ENCODE data around the gene POU5F1.
"Not testable (repeated sequence)": the region's sequence is repeated elsewhere in the genome, so short reads cannot be mapped to it uniquely, and the experiment has no call there.

POU5F1 gene

DNA sequence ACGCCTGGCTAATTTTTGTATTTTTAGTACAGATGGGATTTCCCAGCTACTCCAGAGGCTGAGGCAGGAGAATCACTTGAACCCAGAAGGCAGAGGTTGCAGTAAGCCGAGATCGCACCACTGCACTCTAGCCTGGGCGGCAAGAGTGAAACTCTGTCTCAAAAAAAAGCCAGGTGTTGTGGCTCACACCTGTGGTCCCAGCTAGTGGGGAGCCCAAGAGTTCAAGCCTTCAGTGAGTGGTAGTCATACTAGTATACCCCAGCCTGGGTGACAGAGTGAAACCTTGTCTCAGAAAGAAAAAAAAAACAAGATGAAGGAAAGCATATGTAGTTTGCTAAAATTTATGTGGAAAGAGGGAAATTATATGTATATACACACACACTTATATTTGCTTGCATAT, 20.0 kb upstream of the POU5F1 start:
- DNase-seq: no peak

DNA sequence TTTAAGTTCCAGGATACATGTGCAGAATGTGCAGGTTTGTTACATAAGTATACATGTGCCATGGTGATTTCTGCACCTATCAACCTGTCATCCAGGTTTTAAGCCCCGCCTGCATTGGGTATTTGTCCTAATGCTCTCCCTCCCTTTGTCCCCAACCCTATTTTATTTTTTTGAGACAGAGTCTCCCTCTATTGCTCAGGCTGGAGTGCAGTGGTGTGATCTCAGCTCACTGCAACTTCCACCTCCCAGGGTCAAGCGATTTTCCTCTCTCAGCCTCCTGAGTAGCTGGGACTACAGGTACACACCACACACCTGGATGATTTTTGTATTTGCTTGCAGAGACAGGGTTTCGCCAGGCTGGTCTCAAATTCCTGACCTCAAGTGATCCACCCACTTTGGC, 18.7 kb upstream of the POU5F1 start:
- DNase-seq: not testable (repeated sequence)

DNA sequence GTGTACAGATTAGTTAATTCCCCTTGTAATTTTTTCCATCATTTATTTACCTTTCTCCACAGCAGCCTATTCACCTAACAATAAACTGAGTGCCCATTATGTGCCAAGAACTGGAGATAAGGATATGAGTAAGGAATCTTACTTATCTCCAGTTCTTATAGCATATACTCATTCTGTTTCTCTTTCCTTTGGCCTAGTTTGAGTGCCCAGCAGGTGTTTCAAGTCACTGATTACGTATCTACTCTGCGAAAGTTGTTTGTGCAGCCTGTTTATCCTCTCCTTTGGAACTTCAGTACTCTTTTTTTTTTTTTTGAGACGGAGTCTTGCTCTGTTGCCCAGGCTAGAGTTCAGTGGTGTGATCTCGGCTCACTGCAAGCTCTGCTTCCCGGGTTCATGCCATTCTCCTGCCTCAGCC, 17.3 kb upstream of the POU5F1 start:
- no peak for DNase-seq

DNA sequence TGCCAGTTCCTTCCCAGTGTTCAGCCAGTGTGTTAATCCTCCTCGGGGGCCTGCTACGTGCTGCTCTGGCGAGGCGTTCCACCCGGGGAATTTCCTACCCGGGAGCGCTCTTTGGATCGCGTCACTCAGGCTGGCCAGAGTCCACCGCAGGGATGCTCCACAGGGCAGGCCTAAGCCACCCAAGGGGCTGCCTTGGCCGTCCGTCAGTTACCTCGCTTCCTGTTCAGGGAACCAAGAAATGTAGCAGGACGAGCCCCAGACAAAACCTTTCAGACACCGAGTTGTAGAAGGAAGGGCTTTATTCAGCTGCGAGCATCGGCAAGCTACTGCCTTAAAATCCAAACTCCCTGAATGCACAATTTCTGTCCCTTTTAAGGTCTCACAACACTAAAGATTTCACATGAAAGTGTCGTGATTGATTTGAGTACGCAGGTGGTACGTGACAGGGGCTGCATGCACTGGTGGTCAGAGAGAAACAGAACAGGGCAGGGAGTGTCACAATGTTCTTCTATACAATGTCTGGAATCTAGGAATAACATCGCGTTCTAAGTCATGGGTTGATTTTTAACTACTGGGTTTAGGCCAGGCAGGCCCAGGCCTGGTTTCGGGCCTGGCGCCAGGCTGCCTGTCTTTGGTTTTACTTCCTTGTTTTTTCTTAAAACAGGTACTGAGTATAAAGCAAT, 15.7 kb upstream of the POU5F1 start:
- DNase-seq: no peak

DNA sequence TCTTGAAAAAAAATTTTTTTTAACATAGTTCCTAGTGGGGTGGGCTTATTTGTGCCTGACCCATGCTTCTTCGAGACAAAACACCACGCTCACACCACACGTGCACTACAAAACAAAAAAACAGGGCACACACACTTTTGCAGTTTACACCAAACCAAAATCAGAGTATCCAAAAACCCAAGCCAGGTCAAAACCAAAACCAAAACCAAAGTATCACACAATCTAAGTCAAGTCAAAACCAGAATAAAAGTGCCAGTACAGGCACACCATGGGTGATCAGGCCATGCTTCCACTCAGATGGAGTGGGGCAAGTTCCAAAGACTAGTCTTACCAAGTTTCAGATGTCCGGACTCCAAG, 15.2 kb upstream of the POU5F1 start:
- DNase-seq: not testable (repeated sequence)

DNA sequence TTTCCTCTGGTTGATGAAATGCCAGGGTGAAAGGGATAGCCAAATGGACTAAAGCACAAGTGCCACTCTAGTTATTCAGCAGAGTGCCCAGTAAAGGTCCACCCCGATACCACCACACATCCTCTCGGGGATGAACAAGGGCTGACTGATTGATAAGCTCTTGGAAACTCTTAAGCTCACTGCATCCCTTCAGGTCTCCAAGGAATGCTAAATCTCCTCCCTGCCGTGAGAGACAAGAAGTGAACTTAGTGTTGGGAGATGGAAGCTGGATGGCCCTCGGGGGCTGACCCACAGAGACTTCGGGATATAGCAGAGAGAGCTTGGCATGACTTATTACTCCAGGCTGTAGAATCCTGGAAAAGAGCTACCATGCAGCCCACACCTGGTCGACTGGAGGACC, 13.4 kb upstream of the POU5F1 start:
- not testable (repeated sequence) for DNase-seq

DNA sequence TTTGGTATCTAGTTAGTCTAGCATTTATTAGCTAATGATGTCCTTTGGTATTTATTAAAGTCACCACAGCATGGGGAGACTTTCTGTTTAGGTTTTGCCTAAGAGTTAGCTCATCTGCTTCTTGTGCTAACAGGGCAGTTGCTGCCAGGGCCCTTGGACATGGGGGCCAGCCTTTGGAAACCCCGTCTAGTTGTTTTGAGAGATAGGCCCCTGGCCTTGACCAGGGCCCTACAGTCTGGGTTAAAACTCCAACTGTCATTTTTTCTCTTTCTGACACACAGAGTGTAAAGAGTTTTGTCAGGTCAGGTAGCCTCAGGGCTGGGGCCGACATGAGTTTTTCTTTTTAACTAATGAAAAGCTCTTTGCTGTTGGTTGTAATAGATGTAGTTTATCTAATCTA, 12.8 kb upstream of the POU5F1 start:
- DNase-seq: not testable (repeated sequence)

DNA sequence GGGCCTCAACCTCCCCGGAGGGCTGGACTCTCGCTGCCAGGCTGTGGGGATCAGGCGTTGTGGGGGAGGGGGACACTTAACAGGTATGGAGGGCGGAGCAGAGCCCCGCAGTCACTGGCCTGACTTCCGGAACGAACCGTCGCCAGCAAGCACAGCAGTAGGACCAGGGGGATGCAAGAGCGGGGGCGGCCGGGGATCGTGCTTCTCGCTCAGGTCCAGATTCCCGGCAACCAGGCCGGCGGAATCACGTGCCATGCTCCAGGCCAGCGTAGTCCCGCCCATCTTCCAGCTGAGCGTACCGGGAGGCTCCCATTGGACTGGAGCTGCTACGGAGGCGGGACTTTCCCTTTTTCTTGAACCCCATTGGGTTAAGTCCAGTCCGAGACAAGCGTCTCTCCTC, 10.0 kb upstream of the POU5F1 start:
- DNase-seq: peak; percentile 81

DNA sequence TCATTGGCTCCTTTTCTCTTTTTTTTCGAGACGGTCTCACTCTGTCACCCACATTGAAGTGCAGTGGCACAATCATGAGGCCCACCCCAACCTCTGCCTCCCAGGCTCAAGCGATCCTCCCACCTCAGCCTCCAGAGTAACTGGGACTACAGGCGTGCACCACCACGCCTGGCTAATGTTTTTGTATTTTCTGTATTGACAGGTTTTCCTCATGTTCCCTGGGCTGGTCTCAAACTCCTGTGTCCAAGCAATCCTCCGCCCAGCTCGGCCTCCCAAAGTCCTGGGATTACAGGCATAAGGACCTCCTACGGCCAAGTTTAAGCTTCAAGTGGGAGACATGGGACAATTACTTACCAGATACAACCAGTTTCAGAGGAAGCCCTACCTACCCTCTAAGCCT, 9.4 kb upstream of the POU5F1 start:
- no peak for DNase-seq

DNA sequence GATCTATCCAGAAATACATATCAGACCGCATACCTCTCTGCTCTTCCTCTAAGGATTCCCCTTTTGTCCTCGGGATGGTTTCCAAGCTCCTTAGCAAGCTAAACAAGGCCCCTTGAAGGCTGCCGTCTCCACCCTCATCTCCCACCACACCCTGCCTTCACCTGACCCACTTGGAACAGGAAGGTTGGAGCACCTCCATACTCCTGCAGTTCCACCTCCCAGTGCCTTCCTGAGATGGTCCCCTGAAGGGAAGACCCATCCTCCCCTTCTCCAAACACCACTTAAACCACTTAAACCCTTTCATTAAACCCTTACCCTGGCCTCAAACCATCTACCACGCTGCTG, 8.5 kb upstream of the POU5F1 start:
- no peak for DNase-seq

DNA sequence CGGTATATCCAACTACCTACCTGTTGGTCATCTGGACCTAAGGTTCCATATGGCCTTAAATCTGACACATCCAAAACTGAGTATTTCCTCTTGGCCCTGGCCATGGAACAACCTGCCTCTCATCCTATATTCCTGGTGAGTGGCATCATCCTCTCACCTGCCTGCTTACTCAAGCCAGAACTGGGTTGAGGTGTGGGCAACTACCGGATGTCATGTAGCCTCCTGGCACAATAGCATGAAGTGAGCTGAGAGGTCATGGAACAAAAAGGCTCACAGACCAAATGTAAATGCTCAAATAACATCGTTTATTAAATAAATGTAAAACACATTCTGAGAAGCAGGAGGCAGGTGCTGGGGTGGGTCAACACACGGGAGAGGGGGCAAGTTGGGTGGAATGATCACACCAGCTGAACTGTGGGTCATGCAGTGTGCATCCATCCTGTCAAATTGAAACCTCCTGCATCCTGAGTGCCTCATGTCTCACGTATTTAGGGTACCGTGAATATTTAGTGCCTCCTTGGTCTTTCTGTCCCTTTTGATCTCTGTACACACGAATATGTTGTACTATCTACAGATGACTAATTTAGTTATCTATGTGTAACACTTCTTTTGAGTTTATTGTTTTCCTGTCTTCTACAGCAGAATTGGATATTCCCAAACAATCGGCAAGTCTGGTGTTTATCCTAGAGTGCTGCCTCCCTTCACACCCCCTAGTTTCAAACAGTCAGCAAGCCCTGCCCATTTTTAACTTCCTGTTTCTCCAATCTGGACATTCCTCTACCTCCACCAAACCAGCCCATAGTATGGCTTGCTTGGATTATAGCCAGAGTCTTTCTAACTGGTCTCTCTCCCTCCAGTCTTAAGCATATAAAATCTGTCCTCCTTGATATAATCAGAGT, 7.9 kb upstream of the POU5F1 start:
- no peak for DNase-seq

DNA sequence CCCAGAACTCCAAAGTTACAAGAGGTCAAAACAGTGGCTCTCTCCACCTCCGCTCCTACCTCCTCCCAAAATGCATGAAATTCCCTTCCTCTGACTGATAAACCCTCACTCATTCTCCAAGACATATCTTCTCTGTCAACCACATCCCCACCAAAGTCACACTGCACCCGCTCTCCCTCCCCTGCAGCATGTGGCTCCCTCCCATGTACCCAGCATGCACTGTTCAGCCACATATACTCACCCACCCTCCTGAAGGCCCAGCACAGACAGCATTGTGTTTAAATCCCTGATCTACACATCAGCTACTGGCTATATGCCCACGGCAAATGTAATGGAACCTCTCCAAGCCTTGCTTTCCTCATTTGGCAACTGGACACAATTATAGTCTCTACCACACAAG, 5.5 kb upstream of the POU5F1 start:
- DNase-seq: no peak

DNA sequence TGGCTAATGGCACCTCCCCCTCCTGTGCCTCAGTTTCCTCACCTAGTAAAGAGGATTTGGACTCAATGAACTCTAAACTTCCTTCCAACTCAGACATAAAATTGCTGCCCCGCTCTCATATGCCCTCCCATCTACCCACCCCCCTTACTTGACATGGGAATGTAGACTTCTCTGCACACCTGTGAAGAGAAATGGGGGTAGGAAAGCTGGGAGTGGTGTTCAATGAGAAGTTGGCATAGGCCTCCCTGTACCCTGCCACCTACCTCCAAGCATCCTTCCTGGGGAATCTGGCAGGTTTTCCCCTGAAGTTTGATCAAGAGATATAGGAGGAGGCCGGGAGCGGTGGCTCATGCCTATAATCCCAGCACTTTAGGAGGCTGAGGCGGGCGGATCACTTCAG, 3.9 kb upstream of the POU5F1 start:
- no peak for DNase-seq

DNA sequence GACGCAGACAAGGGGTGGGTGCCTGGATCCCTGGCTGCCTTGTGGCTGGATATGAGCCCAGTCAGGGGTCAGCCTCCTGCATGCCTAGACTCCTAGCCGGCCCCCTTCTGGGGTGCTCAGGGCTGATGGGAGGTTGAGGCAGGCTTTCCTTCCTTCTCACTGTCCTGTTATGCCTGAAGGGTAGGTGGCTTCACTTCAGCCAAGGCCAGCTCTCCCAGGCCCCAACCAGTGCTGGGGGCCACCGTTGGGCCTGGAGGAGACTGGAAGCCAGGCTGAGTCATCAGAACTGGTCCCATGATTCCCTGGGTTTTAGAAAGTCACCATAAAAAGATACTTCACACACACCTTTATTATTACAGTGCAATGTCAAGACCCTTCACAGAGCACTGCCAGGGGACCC, 2.9 kb upstream of the POU5F1 start:
- DNase-seq: no peak

DNA sequence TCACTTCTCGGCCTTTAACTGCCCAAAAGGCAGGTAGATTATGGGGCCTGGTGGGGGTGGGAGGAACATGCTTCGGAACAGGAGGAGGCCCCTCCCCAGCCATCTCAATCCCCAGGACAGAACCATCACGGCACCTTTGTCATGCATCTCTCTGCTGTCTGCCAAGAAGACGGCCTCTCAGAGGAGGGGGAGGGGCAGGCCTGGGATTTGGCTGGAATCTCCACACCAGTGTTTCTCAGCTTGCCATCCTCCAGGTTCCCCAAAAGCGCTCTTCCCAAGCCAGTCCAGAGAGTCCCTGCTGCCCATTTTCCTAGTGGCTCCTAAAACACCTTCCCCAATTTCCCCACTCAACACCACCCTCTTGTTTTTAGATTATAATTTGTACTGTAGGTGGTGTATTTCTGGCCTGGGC, 2.5 kb upstream of the POU5F1 start:
- DNase-seq: no peak

DNA sequence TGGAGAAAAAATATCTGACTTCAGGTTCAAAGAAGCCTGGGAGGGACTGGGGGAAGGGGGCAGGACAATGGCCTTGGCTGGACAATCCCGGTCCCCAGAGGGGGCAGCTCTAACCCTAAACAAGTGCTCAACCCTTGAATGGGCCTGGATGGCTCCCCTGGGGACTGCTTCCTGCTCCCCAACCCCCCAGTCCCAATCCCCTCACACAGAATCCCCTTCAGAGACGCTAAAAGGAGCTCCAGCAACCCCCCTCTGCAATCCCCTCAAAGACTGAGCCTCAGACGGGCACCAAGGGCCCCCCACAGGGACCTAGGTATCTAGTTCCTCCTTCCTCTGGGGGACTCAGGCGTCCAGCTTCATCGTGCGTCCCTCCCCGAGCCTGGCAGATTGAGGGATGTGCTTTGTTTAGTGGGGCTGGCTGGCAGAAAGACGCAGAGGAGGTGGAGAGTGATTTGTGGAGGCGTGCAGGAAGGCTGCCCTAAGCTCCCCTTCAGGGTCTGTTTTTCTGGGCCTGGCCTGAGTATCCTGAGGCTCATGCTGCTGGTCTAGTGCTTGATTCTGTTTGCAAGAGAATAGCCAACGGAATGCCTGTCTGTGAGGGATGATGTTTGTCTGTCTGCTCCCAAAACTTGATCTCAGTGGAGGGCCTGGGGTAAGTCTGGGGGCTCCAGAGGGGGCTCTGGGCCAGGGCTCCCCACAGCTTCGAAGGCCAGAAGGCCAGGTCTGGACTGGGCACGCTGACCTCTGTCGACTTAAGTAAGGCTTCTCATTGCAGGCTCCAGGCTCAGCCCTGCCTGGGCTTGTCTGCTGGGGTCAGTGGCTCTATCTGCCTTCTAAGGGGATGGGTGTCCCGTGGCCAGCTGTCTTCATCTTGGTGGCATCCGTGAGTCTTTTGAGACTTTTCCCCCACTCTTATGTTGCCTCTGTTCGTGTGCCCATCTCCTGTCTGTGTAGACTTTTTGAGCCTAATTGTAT, 1.7 kb upstream of the POU5F1 start:
- no peak for DNase-seq

DNA sequence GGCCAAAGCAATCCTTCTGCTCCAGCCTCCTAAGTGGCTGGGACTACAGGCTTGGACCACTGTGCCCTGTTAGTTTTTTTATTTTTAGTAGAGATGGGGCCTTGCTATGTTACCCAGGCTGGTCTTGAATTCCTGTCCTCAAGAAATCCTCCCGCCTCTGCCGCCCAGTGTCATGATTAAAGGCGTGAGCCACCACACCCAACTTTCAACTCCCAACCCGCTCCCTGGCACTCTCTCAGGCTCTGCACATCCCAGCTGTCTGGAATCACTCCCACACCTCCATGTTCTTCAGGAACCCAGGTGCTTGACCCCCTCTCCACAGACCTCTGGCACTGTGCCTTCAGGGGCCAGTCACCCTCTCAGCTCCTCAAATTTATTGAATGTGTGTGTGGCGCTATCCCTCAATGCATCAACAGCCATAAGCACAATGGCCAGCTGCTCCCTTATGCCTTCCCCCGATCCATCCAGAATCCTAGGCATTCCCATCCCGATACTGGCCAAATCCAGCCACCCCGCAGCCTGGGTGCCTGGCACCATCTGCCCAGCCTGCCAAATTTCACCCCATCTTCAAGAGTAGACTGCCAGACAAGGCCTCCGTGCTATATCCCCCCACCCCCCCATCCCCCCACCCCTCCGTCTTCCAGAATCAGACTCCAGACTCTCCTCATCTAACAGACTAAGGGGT, 647 bp upstream of the POU5F1 start:
- DNase-seq: no peak

DNA sequence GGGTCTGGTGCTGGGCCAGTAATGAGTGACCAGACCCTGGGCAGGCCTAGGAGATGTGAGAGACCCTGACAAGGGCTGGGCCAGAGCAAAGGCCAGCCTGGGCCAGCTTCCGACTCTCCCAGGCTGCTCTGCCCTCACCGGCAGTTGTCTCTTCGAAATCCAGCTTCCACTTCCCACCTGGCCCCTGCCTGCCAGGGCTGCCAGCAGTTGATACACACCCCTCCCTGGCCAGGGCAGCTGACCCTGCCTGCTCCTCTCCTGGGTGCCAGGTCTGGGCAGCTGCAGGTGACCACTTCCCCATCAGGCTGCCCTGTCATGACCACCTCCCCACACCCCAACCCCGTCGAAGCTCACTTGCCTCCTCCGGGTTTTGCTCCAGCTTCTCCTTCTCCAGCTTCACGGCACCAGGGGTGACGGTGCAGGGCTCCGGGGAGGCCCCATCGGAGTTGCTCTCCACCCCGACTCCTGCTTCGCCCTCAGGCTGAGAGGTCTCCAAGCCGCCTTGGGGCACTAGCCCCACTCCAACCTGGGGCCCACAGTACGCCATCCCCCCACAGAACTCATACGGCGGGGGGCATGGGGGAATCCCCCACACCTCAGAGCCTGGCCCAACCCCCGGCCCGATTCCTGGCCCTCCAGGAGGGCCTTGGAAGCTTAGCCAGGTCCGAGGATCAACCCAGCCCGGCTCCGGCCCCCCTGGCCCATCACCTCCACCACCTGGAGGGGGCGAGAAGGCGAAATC, 453 bp downstream of the POU5F1 start:
- not testable (repeated sequence) for DNase-seq

DNA sequence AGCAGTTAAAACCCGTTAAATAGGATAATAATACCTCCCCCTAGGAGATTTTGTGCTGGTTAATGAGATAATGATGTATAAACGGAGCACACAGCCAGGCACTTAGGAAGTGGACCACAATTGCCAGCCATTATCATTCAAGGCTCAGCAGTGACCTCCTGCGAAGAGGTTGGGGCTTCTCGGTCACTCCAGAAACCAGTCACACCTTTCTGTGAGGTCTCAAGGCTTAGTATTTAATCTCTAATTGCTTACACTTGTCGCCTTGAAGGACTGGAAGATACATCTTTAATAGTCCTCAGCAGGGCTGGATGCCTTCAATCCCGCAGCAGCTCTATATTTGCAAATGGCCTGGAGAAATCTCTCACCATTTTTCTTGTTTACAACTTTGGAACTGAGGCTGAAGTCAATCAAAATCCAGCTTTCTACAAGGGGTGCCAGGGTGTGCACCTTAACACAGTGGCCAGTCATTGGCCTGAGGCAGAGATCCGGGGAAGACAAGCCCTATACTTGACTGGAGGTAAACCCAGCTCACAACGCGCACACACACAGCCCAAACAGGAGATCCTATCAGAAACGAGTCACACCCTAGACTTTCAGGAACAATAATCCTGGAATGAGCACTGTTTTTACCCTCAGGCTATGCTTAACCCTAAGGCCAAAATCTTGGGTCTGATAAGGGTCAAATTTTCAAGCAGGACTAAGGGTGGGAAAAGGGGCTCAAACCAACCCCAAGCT, 1.2 kb downstream of the POU5F1 start:
- no peak for DNase-seq

DNA sequence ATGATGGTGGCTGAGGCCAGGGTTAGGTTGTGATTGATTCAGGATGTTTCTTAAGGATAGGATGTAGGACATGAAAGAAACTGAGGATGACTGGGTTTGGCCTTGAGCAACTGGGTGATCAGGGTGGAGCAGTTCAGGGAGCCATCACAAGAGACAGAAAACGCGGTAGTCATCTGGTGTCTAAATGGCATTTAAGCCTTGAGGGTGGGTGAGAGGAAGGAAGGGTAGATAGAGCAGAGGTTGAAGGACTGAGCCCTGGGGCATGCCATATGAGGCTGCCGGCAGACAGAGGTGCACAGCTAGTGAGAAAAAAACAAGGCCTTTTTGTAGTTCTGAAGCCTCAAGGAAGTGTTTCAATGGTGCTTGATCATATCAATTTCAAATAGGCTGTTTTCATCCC, 1.9 kb downstream of the POU5F1 start:
- DNase-seq: no peak

DNA sequence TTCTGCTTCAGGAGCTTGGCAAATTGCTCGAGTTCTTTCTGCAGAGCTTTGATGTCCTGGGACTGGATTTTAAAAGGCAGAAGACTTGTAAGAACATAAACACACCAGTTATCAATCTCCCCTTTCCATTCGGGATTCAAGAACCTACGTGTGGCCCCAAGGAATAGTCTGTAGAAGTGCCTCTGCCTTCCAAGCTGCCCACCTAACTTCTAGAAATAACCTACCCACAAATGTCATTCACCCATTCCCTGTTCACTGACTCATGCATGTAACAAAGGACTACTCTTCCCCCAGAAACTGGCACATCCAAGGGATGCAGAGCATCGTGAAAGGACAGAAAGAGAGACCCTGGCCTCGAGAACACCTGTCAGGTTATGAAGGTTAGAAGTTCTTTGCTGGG, 4.5 kb downstream of the POU5F1 start:
- no peak for DNase-seq
